ENCODE measurements around the gene ARHGEF6.
"Not testable (repeated sequence)": the region's sequence is repeated elsewhere in the genome, so short reads cannot be mapped to it uniquely, and the experiment has no call there.

Gene ARHGEF6

DNA sequence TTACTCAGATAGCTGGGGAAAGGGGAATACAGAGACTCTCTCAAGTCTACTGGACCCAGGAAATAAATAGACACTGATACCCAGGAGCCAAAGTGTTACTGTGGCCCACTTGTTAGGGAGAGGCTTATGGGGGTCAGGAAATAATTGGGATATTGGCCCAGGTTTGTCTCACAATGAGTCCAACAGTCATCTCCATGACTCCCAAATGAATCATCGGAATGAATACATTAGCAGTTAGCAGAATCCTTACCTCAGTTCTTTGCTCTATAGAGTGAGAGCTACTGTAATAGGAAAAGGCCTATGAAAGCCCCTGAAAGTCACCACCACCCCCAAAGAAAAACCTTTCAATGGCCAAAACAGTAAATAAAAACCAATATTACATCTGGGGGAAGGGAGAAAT, 42.4 kb upstream of the ARHGEF6 start:
- Mint-ChIP-seq H3K9me3 (peaks cover 50% of the 10 kb centered on the region), H3K4me1 (peaks cover 4% of the 10 kb centered on the region), H3K36me3 (ENCODE audit: low read depth) (peaks cover 63% of the 10 kb centered on the region), H3K27me3 (ENCODE audit: low read depth, poor library complexity) (no peaks in the 10 kb centered on the region), H3K27ac (no peak overlapping the region), H3K4me3 (no peak overlapping the region)
- TF ChIP-seq, protein P1, sequence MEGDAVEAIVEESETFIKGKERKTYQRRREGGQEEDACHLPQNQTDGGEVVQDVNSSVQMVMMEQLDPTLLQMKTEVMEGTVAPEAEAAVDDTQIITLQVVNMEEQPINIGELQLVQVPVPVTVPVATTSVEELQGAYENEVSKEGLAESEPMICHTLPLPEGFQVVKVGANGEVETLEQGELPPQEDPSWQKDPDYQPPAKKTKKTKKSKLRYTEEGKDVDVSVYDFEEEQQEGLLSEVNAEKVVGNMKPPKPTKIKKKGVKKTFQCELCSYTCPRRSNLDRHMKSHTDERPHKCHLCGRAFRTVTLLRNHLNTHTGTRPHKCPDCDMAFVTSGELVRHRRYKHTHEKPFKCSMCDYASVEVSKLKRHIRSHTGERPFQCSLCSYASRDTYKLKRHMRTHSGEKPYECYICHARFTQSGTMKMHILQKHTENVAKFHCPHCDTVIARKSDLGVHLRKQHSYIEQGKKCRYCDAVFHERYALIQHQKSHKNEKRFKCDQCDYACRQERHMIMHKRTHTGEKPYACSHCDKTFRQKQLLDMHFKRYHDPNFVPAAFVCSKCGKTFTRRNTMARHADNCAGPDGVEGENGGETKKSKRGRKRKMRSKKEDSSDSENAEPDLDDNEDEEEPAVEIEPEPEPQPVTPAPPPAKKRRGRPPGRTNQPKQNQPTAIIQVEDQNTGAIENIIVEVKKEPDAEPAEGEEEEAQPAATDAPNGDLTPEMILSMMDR (IDR thresholded peaks at IDR 0.05) = no peak
- no peak for DNase-seq

DNA sequence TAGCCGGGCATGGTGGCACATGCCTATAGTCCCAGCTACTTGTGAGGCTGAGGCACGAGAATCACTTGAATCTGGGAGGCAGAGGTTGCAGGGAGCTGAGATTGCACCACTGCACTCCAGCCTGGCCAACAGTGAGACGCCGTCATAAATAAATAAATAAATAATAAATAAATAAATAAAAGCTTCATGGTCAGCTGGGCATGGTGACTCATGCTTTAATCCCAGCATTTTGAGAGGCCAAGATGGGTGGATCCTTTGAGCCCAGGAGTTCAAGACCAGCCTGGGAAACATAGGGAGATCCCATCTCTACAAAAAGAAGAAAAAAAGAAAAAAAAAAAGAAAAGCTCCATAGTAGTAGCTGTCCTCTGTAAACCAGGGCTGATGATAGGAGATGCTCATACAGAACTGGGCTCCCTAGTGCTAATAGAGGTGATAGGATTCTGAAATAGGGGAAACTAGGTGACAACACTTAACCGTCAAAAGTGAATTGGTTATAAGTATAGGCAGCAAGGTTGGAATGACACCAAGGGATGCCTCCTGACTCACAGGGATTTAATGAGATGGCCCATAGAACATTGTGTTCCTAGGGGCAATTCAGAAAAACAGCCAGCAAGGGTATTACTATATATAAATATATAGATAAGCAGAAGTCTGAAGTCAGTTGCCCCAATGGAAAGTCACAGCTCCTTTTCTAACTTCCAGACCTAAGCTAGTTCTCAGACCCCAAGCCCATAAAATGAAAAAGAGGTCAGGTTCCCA, 41.8 kb upstream of the ARHGEF6 start:
- Mint-ChIP-seq H3K4me3 (no peak overlapping the region), H3K27me3 (ENCODE audit: low read depth, poor library complexity) (no peaks in the 10 kb centered on the region), H3K36me3 (ENCODE audit: low read depth) (peaks cover 58% of the 10 kb centered on the region), H3K4me1 (peaks cover 4% of the 10 kb centered on the region), H3K27ac (no peak overlapping the region), H3K9me3 (peaks cover 46% of the 10 kb centered on the region)
- TF ChIP-seq, protein P1 (IDR thresholded peaks at IDR 0.05) = no peak
- DNase-seq = no peak

DNA sequence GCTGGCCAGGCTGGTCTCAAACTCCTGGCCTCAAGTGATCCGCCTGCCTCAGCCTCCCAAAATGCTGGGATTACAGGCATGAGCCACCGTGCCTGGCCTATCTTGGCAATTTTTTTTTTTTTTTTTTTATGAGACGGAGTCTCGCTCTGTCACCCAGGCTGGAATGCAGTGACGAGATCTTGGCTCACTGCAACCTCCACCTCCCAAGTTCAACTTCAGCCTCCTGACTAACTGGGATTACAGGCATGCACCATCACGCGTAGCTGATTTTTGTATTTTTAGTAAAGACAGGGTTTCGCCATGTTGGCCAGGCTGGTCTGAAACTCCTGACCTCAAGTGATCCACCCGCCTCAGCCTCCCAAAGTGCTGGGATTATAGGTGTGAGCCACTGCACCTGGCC, 39.0 kb upstream of the ARHGEF6 start:
- not testable (repeated sequence) for H3K4me3 Mint-ChIP-seq; H3K27me3 Mint-ChIP-seq (ENCODE audit: low read depth, poor library complexity); H3K4me1 Mint-ChIP-seq; H3K27ac Mint-ChIP-seq; DNase-seq
- H3K9me3 Mint-ChIP-seq = peaks cover 40% of the 10 kb centered on the region
- H3K36me3 Mint-ChIP-seq (ENCODE audit: low read depth) = peaks cover 50% of the 10 kb centered on the region

DNA sequence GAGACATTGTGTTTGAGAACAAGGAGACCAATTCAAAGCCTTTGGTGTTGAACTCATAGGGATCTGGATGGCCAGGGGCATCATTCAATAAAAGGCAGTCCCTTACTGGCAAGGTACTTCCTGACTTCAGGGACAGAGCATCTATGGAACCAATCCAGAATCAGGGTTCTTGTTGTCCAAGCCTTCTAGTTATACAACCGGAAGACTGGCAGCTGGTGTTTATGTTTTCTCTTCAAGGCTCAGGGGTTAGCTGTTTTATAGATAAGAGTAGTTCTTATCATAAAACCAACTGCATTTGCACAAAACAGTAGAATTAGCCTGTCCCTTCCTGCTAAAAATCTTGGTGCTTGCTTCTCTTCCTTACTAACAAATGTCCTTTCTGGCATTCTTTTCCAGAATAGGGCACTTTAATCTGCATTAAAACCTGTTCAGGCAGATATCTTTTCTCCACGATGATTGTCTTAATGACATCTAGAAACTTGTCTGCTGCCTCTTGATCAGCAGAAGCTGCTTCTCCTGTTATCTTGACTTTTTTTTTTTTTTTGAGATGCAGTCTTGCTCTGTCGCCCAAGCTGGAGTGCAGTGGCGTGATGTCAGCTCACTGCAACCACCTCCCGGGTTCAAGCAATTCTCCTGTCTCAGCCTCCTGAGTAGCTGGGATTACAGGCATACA, 38.4 kb upstream of the ARHGEF6 start:
- TF ChIP-seq, protein P1 (IDR thresholded peaks at IDR 0.05) = no peak
- no peak for DNase-seq
- H3K27ac Mint-ChIP-seq = no peak overlapping the region
- no peaks in the 10 kb centered on the region for H3K27me3 Mint-ChIP-seq (ENCODE audit: low read depth, poor library complexity)
- H3K36me3 Mint-ChIP-seq (ENCODE audit: low read depth) = peaks cover 50% of the 10 kb centered on the region
- no peaks in the 10 kb centered on the region for H3K4me1 Mint-ChIP-seq
- peaks cover 40% of the 10 kb centered on the region for H3K9me3 Mint-ChIP-seq
- H3K4me3 Mint-ChIP-seq = no peak overlapping the region

DNA sequence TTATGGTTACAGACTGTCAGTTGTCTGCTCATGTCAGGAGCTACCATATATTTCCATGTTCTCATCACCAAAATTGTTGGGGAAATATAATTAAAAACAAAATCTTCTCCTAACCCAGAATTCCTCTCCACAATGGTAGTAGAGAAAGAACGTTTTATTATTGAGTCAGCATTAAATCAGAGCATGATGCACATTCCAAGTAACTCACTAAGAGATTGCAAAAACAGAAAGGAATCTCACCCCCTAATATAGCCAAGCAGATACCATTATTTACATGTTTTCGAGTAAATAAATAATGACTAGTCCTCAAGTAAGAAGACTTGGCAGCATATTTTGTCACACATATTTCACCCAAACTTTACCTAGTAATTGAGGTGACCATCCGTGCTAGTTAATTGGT, 36.2 kb upstream of the ARHGEF6 start:
- no peak for DNase-seq
- Mint-ChIP-seq H3K36me3 (ENCODE audit: low read depth) (peaks cover 48% of the 10 kb centered on the region), H3K9me3 (peaks cover 36% of the 10 kb centered on the region), H3K27ac (no peak overlapping the region), H3K4me3 (no peak overlapping the region), H3K4me1 (no peaks in the 10 kb centered on the region), H3K27me3 (ENCODE audit: low read depth, poor library complexity) (no peaks in the 10 kb centered on the region)
- TF ChIP-seq, protein P1 (IDR thresholded peaks at IDR 0.05) = no peak

DNA sequence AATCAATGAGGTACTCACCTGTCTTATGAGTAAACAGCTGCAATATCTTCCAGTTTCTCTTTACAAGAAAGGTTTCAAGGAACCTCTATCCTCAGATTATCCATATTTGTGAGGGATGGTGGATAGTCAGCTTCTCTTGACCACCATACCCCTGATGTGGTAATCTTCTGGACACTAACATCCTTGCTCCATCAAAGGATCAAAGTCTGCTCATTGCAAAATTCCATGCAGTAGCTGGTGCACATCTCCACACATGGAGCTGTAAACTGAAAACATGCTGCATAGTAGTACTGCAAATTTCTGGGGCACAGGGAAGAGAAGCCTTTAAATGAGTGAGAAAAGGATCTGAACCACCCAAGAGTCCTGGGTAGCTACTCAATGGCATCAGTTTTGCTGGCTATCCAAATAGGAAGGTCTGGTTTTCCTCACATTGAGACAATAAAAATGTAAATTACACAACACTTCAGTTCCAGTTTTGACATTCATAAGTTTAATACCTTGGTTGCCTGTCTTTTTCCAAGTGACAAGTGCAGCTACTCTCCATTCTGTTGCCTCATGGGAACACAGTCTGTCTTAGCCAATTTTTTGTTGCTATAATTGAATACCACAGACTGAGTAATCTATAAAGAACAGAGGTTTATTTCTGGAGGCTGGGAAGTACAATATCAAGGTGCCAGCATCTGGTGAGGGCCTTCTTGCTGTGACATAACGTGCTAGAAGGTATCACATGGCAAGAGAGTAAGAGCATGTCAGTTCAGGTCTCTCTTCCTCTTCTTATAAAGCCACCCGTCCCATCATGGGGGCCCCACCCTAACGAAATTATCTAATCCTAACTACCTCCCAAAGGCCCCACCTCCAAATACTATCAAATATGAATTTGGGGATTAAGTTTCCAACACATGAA, 34.4 kb upstream of the ARHGEF6 start:
- Mint-ChIP-seq H3K36me3 (ENCODE audit: low read depth) (peaks cover 29% of the 10 kb centered on the region), H3K27ac (no peak overlapping the region), H3K9me3 (peaks cover 26% of the 10 kb centered on the region), H3K4me3 (no peak overlapping the region), H3K4me1 (no peaks in the 10 kb centered on the region), H3K27me3 (ENCODE audit: low read depth, poor library complexity) (no peaks in the 10 kb centered on the region)
- TF ChIP-seq, protein P1 (IDR thresholded peaks at IDR 0.05) = no peak
- no peak for DNase-seq

Data from nephron progenitor cell (in vitro differentiated cells).